GM21529 (cell line): ENCODE data around the gene GPR142.

ENCODE experiments used
- ATAC-seq: cut with Tn5 transposase; IDR thresholded peaks from one replicate; pipeline ENCODE4 v1.9.1; 2021; ENCODE audit not compliant: unreplicated experiment

GPR142 gene

DNA sequence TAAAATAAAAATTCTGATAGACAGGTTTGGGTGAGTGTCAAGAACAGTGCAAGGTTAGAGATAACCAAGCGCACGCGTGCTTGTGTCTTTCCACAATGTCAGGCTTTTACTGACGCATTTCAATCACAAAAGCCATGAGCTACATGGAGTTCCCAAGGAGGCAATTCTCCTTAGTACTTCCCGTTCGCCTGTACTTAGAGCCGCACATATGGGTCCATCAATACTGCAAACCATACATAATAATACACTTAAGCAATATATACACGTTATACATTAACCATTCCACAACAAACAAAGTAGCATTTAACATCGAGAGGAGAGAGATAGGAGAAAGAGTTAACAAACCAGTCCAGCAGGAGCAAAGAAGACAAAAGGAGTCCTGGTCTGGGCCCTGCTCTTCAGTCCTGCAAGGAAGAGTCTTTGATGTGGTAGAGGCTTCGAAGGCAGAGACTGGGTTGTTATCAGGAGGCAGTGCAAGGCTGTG is 52.7 kb downstream of the GPR142 start:
- ATAC-seq: no peak
